NT2/D1 (cell line): ENCODE results near the gene TIAM2.
"Not testable (repeated sequence)": the region's sequence is repeated elsewhere in the genome, so short reads cannot be mapped to it uniquely, and the experiment has no call there.

ENCODE experiments used
- DNase-seq: peaks from one replicate; pipeline ENCODE4 v3.0.0-alpha.2; 2011; ENCODE audit warnings: low read depth, low spot score
- H3K27me3 ChIP-seq: 2 replicates; pipeline ENCODE4 v1.6.0; 2011; ENCODE audit warnings: mild to moderate bottlenecking; ENCODE audit not compliant: insufficient read length, insufficient read depth
- H3K36me3 ChIP-seq: 2 replicates; pipeline ENCODE4 v1.6.1; 2011; ENCODE audit warnings: mild to moderate bottlenecking, low read length, mixed read lengths; ENCODE audit not compliant: insufficient read depth, insufficient read length
- H3K4me1 ChIP-seq: 2 replicates; pipeline ENCODE4 v1.5.1; 2011; ENCODE audit not compliant: insufficient read depth, insufficient read length
- H3K4me3 ChIP-seq: 2 replicates; pipeline ENCODE4 v1.5.1; 2011; ENCODE audit warnings: low read depth; ENCODE audit not compliant: insufficient read length
- H3K9ac ChIP-seq: 2 replicates; pipeline ENCODE4 v1.6.0; 2011; ENCODE audit warnings: low read depth; ENCODE audit not compliant: insufficient read length
- H3K9me3 ChIP-seq: 2 replicates; pipeline ENCODE4 v1.5.1; 2011; ENCODE audit warnings: mild to moderate bottlenecking, low read length; ENCODE audit not compliant: insufficient read depth
- SUZ12 ChIP-seq: IDR thresholded peaks from 2 replicates; pipeline ENCODE4 v1.6.1; 2011; ENCODE audit not compliant: insufficient read length, insufficient read depth; ENCODE audit errors: extremely low read depth
- YY1 ChIP-seq: IDR thresholded peaks from 2 replicates; pipeline ENCODE4 v1.6.1; 2011; ENCODE audit not compliant: insufficient read length, insufficient read depth
- ZNF274 ChIP-seq: IDR thresholded peaks from 2 replicates; pipeline ENCODE4 v1.6.1; 2011; ENCODE audit warnings: mild to moderate bottlenecking, low read depth, low read length

Gene TIAM2

DNA sequence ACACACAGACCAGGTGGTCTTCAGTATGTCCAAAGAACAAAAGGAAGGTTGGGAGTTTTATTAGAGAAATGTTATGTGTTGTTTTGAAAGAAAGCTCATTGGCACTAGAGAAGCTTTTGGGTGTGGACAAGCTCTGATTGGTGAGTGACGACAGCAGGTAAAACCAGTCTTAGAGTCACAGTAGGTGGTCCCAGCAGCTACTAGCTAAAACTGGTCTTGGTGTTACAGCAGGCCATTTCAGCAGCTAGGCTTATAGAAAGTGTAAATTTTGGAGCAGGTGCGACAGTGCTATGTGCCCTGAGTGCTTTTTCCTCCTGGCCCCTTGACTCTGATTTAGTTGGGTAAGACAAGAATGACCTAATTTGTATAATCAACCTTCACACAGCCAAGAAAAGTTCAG is 272.3 kb downstream of the TIAM2 start:
- no peaks in the 10 kb centered on the region for H3K4me1 ChIP-seq
- no peaks in the 10 kb centered on the region for H3K9me3 ChIP-seq
- peaks cover 11% of the 10 kb centered on the region for H3K36me3 ChIP-seq
- H3K4me3 ChIP-seq, result no peak overlapping the region
- no peak overlapping the region for H3K9ac ChIP-seq
- no peak for DNase-seq
- H3K27me3 ChIP-seq, result no peaks in the 10 kb centered on the region
- TF ChIP-seq SUZ12 (no peak), YY1 (no peak), ZNF274 (no peak)

DNA sequence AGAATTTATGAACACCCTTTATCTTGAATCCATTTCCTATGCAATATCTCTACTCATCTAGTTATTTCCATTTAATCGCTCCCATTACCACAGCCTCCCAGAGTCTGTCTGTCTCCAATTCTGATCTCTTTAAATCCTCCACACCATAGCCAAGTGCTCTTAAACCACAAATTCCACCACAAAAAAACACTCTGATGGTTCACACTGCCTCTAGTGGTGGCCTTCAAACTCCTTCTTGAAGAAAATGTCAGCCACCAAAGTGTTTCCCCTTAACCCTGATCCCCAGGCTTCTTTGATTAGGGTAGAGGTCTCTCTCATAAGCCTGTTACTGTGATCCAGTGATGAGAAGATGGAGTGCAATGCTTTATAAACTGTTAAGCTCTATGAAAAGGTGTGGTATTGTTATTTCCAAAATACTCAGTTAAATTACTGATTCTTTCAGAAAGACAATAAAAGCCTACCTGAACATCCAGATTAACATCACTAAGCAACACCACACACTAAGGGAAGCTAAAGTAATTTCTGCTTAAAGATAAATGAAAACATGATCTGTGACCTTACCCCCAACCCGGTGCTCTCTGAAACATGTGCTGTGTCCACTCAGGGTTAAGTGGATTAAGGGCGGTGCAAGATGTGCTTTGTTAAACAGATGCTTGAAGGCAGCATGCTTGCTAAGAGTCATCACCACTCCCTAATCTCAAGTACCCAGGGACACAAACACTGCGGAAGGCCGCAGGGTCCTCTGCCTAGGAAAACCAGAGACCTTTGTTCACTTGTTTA is 273.2 kb downstream of the TIAM2 start:
- peaks cover 11% of the 10 kb centered on the region for H3K36me3 ChIP-seq
- H3K9me3 ChIP-seq, H3K4me3 ChIP-seq, DNase-seq, H3K9ac ChIP-seq, H3K4me1 ChIP-seq, H3K27me3 ChIP-seq: not testable (repeated sequence)

DNA sequence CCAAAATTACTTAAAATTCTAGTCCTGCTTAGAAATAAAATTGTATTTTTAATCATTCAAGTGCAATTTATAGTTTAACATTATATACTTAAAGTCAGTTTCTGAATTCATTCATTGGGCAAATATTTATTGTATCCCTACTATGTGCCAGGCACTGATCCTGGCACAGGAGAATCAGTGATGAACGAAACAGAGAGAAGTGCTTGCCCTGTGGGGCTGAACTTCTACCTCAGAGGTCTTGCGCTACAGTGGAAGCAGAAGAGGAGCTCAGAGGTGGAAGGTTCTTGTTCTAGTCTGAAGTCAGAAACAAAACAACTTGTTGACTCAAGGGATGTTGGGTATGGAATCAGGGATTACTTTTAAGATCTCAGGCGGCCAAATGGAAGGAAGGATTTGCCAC is 274.6 kb downstream of the TIAM2 start:
- H3K36me3 ChIP-seq, result peaks cover 13% of the 10 kb centered on the region
- H3K9me3 ChIP-seq, result no peaks in the 10 kb centered on the region
- no peaks in the 10 kb centered on the region for H3K27me3 ChIP-seq
- DNase-seq, result no peak
- no peak overlapping the region for H3K4me3 ChIP-seq
- H3K9ac ChIP-seq, result no peak overlapping the region
- no peaks in the 10 kb centered on the region for H3K4me1 ChIP-seq
- TF ChIP-seq SUZ12 (no peak), YY1 (no peak), ZNF274 (no peak)

DNA sequence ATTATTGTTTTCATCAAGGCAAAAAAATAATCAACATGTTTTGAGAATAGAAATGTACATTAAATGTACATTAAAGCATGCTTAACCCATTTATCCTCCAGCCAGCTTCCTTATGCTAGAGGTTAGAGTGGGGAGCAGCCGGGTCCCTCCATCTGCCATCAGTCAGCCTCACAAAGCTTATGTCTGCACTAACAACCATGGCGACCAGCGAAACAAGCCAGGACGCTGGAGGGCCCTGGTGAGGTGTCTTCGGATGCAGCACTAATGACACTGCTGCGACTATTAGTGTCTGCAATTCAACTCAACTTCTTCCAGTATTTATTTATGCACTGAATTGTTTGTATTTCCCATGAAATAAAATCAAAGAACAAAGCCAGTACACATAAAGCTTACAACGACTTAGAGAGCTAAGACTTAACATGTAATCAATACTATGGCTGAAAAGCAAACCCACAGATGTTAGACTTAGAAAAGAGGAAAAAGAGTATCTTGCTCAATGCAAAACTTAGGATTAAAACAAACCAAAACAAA is 275.5 kb downstream of the TIAM2 start:
- no peak for TF ChIP-seq YY1
- no peak for TF ChIP-seq SUZ12
- TF ChIP-seq ZNF274, result no peak
- DNase-seq, result no peak
- Histone ChIP-seq H3K4me3 (no peak overlapping the region), H3K27me3 (no peaks in the 10 kb centered on the region), H3K36me3 (peaks cover 17% of the 10 kb centered on the region), H3K9ac (no peak overlapping the region), H3K9me3 (no peaks in the 10 kb centered on the region), H3K4me1 (no peaks in the 10 kb centered on the region)

DNA sequence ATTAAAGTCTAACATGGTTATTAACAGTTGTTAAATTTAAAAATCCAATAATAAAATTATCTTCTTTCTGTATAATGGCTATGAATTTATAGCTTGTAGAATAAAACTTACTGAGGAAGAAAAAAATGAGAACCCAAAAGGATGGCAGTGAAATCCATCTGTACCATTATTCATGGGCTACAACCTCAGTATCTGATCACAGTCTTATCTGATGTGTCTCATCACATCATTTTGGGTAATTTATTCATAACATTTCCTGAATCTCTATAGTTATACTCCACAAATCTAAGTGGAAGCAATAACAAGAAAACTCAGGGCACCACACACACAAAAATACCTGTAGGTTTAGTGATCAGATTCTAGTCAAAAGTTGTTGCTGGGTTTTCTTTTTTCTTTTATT is 276.0 kb downstream of the TIAM2 start:
- H3K4me1 ChIP-seq, result no peaks in the 10 kb centered on the region
- H3K9ac ChIP-seq, result no peak overlapping the region
- no peak for DNase-seq
- no peaks in the 10 kb centered on the region for H3K27me3 ChIP-seq
- H3K4me3 ChIP-seq, result no peak overlapping the region
- no peak for TF ChIP-seq SUZ12
- TF ChIP-seq YY1, result no peak
- TF ChIP-seq ZNF274, result no peak
- peaks cover 20% of the 10 kb centered on the region for H3K36me3 ChIP-seq
- H3K9me3 ChIP-seq, result no peaks in the 10 kb centered on the region

DNA sequence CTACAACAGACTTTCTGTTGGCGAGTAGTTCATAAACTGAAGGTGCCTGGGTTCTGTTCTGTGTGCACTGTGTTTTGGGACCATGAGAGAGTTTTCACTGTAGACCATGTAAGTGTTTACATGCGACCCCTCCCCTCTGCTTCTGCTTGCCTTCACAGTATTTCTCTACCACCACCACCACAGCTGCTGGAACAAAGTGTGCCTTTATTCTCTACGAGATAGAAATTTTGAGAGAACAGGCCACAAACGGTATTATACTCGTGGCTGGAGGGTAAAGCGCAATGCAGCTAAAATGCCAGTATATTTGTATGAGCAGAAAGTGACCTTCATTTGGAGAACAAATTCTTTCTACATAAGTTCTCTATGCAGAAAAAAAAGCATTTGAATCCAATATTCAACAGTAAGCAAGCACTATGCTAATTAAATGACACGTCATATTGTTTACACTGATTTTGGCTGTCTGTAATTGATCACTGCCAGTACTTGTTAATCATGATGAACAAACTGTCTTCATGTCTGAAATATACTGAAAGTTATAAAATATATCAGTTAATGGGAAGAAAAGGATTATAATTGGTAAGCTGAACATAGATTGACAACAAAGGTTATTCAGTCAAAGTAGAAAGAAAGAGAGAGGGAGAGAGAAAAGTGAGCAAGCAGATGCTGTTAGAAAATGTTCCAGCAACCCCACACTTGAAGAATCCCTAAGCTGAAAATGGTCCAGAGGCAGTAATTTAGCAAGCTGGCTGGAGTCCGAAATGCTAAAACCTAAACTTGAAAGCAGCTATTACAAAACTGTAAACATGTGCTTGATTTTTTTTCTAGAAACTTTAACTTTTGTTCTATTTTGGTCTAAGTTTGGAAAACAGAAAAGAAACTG is 277.5 kb downstream of the TIAM2 start:
- Histone ChIP-seq H3K9me3 (no peaks in the 10 kb centered on the region), H3K4me3 (no peak overlapping the region), H3K27me3 (no peaks in the 10 kb centered on the region), H3K9ac (no peak overlapping the region), H3K4me1 (no peaks in the 10 kb centered on the region), H3K36me3 (peaks cover 14% of the 10 kb centered on the region)
- DNase-seq, result no peak
- no peak for TF ChIP-seq ZNF274
- no peak for TF ChIP-seq YY1
- no peak for TF ChIP-seq SUZ12

DNA sequence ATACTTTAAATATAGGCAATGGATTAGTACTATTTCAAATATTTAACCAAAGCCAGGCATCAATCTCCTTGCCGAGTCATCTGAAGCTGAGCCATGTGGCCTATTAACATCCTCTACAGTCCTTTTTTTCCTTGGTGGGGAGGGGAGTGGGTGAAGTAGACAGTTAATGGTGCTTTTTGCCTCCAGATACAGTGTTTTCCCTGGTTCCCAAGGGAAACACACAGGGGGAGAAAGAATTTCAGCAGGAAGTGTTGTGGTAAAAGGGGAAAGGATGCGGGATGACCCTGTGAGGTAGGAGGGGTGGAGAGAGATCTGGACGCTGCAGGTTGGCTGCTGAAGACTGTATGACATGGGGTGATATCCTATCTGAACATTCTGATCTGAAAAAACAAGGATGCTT is 278.3 kb downstream of the TIAM2 start:
- no peak overlapping the region for H3K9ac ChIP-seq
- H3K4me1 ChIP-seq, result no peaks in the 10 kb centered on the region
- DNase-seq, result peak; percentile 33
- no peak overlapping the region for H3K4me3 ChIP-seq
- no peaks in the 10 kb centered on the region for H3K9me3 ChIP-seq
- H3K36me3 ChIP-seq, result peaks cover 17% of the 10 kb centered on the region
- H3K27me3 ChIP-seq, result no peaks in the 10 kb centered on the region
- no peak for TF ChIP-seq YY1
- no peak for TF ChIP-seq ZNF274
- no peak for TF ChIP-seq SUZ12
